ENCODE results near the gene PSAP. TPM values are rescaled to one million over a fixed set of nuclear protein-coding genes. Genes with fewer than 3 reads are reported as not detected.
A peak's percentile ranks its signal among the peaks of the same experiment; 100 is the strongest.

The PSAP gene
- total RNA-seq, 1 experiment from 2014 or later = 683 TPM

DNA sequence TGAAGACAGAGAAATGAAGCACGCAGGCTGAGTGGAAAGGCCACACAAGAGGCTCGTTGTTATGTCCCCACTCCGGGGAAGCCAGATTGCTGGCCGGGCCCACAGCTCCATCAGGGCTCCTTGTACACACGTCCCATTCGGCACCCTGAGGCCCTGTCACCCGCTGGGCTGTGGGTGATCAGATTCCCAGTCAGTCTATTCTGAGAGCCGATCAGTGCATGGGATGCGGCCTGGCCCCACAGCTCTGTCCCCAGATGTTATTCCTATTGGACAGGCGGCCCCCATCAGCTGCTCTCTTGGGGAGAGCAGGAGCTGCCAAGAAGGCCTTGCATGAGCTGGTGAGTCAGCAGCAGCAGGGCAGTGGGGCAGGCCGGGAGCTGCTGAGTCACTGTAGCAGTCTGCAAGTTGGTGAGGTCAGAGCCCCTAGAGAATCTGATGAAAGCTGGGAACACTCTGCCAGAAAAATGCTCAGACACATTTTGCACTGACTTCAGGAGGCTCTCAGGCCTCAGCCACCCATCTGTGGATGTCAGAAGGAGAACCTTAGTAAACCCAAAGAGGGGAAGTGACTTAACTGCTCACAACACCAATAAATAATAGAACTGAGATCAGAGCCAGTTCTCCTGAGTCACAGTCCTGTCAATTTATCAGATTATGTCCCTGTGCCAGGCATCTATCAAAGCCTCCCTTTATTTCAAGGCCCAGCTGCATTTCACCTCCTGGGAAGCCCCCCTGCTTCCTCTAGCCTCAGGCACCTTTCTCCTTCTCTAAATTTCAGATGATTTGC, 9.4 kb upstream of the PSAP start:
- CTCF ChIA-PET = interaction anchor here (0.6 to 1.2 kb wide), 2 partner anchors 22 to 84 kb away, joined by 3 read pairs; no protein-coding TSS in a partner anchor

DNA sequence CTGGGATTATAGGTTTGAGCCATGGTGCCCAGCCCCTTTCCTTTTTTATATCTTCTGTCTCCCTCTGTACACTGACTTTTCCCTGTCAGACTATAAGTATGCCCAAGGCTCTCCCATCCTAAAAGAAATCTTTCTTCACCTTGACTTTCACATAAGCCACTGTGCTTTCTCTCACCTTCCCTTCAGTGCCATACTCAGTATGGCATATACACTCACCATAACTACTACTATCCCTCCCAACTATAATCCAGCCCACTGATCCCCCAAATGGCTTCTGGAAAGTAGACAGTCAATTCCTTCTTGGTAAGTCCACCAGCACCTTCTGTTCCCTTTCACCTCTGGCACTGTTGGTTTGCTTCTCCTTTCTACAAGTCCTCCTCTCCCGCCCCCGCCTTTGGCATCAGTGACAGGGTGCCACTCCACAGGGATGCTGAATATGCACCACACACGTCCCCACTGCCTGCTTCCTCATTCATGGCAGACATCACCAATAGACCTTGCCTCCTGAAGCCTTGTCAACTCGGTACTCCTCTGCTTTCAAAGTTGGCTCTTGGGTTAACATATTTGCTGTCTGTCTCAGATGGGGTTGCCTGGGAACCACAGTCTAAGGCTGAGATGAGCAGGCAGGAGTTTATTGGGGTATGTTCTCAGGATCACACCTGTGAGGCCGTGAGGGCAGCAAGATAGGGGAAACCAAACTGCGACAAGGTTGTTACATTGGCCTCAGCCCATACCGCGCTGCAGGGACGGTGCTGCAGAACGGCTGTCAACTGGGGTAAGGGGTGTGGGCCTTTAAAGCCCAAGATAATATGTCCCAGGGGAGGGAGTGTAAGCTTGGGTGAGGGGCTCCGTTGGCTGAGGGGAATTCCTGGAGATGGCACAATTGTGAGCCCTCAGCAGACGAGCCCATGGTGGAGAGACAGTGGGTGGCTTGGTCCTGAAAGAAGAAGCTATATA, 7.2 kb upstream of the PSAP start:
- intact Hi-C loops (cut with micrococcal nuclease; ENCODE audit: unreplicated experiment) = no loop called here
- POLR2A ChIA-PET (ENCODE audit: unreplicated experiment) = no interaction called here
- no peaks in the 10 kb centered on the region for H3K9me2 ChIP-seq (ENCODE audit: insufficient read depth)
- H2AFZ ChIP-seq = no peak overlapping the region
- H3K4me2 ChIP-seq = no peak overlapping the region
- H3K27me3 ChIP-seq (ENCODE audit: insufficient read depth, low read depth) = no peaks in the 10 kb centered on the region
- TF ChIP-seq EZH2 (IDR thresholded peaks at IDR 0.05; ENCODE audit: low read depth) = no peak
- TF ChIP-seq, protein P1, sequence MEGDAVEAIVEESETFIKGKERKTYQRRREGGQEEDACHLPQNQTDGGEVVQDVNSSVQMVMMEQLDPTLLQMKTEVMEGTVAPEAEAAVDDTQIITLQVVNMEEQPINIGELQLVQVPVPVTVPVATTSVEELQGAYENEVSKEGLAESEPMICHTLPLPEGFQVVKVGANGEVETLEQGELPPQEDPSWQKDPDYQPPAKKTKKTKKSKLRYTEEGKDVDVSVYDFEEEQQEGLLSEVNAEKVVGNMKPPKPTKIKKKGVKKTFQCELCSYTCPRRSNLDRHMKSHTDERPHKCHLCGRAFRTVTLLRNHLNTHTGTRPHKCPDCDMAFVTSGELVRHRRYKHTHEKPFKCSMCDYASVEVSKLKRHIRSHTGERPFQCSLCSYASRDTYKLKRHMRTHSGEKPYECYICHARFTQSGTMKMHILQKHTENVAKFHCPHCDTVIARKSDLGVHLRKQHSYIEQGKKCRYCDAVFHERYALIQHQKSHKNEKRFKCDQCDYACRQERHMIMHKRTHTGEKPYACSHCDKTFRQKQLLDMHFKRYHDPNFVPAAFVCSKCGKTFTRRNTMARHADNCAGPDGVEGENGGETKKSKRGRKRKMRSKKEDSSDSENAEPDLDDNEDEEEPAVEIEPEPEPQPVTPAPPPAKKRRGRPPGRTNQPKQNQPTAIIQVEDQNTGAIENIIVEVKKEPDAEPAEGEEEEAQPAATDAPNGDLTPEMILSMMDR (conservative IDR thresholded peaks at IDR 0.05) = no peak
- no peak for DNase-seq
- peaks cover 38% of the 10 kb centered on the region for H3F3A ChIP-seq (ENCODE audit: insufficient read depth, low read depth)
- peaks cover 41% of the 10 kb centered on the region for H3K4me1 ChIP-seq (replicated peaks; ENCODE audit: insufficient read depth)
- no peak overlapping the region for H3K4me3 ChIP-seq
- H3K9me3 ChIP-seq (ENCODE audit: insufficient read depth, low read depth) = no peaks in the 10 kb centered on the region
- H3K79me2 ChIP-seq (ENCODE audit: low read depth) = no peaks in the 10 kb centered on the region
- CTCF ChIA-PET = no interaction called here
- H3K27ac ChIP-seq = no peak overlapping the region
- H4K20me1 ChIP-seq (ENCODE audit: insufficient read depth) = no peaks in the 10 kb centered on the region
- no TSS peak for BruUV-seq (replicated peaks)
- H3K36me3 ChIP-seq (ENCODE audit: low read depth) = no peaks in the 10 kb centered on the region

More for the DNA sequence above, 9.4 kb upstream of the PSAP start:
- Histone ChIP-seq H2AFZ (no peak overlapping the region), H3K4me1 (replicated peaks; ENCODE audit: insufficient read depth) (peaks cover 60% of the 10 kb centered on the region), H3K4me3 (no peak overlapping the region), H3K27ac (peak overlapping the region; percentile 99), H3K9me2 (ENCODE audit: insufficient read depth) (no peaks in the 10 kb centered on the region), H3K36me3 (ENCODE audit: low read depth) (no peaks in the 10 kb centered on the region), H4K20me1 (ENCODE audit: insufficient read depth) (no peaks in the 10 kb centered on the region), H3K79me2 (ENCODE audit: low read depth) (no peaks in the 10 kb centered on the region), H3K27me3 (ENCODE audit: insufficient read depth, low read depth) (no peaks in the 10 kb centered on the region), H3F3A (ENCODE audit: insufficient read depth, low read depth) (peaks cover 54% of the 10 kb centered on the region), H3K4me2 (peak overlapping the region; percentile 53), H3K9me3 (ENCODE audit: insufficient read depth, low read depth) (no peaks in the 10 kb centered on the region)
- TF ChIP-seq EZH2 (IDR thresholded peaks at IDR 0.05; ENCODE audit: low read depth) = no peak
- TF ChIP-seq, protein P1 (conservative IDR thresholded peaks at IDR 0.05) = no peak
- POLR2A ChIA-PET (ENCODE audit: unreplicated experiment) = interaction anchor here (0.5 to 1.6 kb wide), 6 partner anchors 9 to 666 kb away, joined by 4 to 11 read pairs (median 7); partner anchors contain the start of gene PSAP
- intact Hi-C loops (cut with micrococcal nuclease; ENCODE audit: unreplicated experiment) = loop anchor here (1.0 to 2.0 kb wide), 4 partner anchors 8 to 94 kb away; partner anchors contain the start of gene PSAP
- BruUV-seq (replicated peaks) = TSS peak; percentile 99
- peak; percentile 92 to 96 for DNase-seq

DNA sequence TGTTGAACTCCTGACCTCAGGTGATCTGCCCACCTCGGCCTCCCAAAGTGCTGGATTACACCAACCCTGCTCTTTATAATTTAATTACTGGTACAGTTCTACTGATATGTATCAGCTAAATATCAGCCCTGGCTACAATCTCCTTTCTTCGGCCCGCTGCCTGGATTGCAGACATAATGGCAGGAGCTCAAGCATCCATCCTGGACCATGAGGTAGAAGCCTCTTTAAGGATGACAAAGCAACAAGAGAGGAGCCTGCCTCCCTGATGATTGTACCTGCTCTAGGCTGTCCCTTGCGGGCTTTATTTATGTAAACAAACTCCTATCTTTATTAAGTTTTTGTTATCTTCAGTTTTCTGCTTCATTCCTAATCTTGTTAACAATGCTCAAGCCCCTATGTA, 5.6 kb upstream of the PSAP start:
- Histone ChIP-seq H3K4me1 (replicated peaks; ENCODE audit: insufficient read depth) (peaks cover 28% of the 10 kb centered on the region), H4K20me1 (ENCODE audit: insufficient read depth) (no peaks in the 10 kb centered on the region), H3K79me2 (ENCODE audit: low read depth) (no peaks in the 10 kb centered on the region), H2AFZ (no peak overlapping the region), H3K27ac (no peak overlapping the region), H3K9me2 (ENCODE audit: insufficient read depth) (no peaks in the 10 kb centered on the region), H3K4me3 (no peak overlapping the region), H3K4me2 (no peak overlapping the region), H3K36me3 (ENCODE audit: low read depth) (no peaks in the 10 kb centered on the region), H3K9me3 (ENCODE audit: insufficient read depth, low read depth) (no peaks in the 10 kb centered on the region), H3K27me3 (ENCODE audit: insufficient read depth, low read depth) (no peaks in the 10 kb centered on the region), H3F3A (ENCODE audit: insufficient read depth, low read depth) (peaks cover 27% of the 10 kb centered on the region)
- ChIA-PET CTCF (no interaction called here), POLR2A (ENCODE audit: unreplicated experiment) (no interaction called here)
- intact Hi-C loops (cut with micrococcal nuclease; ENCODE audit: unreplicated experiment) = no loop called here
- TF ChIP-seq, protein P1 (conservative IDR thresholded peaks at IDR 0.05) = no peak
- TF ChIP-seq EZH2 (IDR thresholded peaks at IDR 0.05; ENCODE audit: low read depth) = no peak
- no TSS peak for BruUV-seq (replicated peaks)
- DNase-seq = no peak
